OCI-LY3 (cell line): ENCODE measurements around the gene NBEAL2.
A peak's percentile ranks its signal among the peaks of the same experiment; 100 is the strongest.

ENCODE experiments used
- H2AFZ ChIP-seq: fragments of 200-600, 300-600 bp; shearing (Covaris generic); 2 replicates; pipeline ENCODE4 v1.6.0; 2014; ENCODE audit warnings: antibody characterized with exemption, low read depth, low read length
- H3K27ac ChIP-seq: fragments of 200-600, 300-600 bp; sonication (generic); 2 replicates; pipeline ENCODE4 v1.5.1; 2014; ENCODE audit warnings: mild to moderate bottlenecking, low read length, moderate library complexity, mixed read lengths
- H3K27me3 ChIP-seq: fragments of 200-600, 300-600 bp; sonication (generic); 2 replicates; pipeline ENCODE4 v1.6.1; 2014; ENCODE audit warnings: low read depth, low read length, mixed read lengths
- H3K36me3 ChIP-seq: fragments of 200-600, 300-600 bp; sonication (generic); replicated peaks from 2 replicates; pipeline ENCODE3; 2014; ENCODE audit warnings: low read depth, low read length, mixed read lengths
- H3K4me1 ChIP-seq: fragments of 300-600, 200-600 bp; sonication (generic); 2 replicates; pipeline ENCODE4 v1.6.1; 2014; ENCODE audit warnings: low read length, mixed read lengths
- H3K4me2 ChIP-seq: fragments of 200-600, 300-600 bp; sonication (generic); 2 replicates; pipeline ENCODE4 v1.6.1; 2014; ENCODE audit warnings: low read length, mixed read lengths
- H3K4me3 ChIP-seq: fragments of 300-600, 200-600 bp; sonication (generic); 2 replicates; pipeline ENCODE4 v1.5.1; 2014; ENCODE audit warnings: antibody characterized with exemption, mild to moderate bottlenecking, low read length, moderate library complexity
- H3K79me2 ChIP-seq: fragments of 300-600, 200-600 bp; shearing (Covaris generic); 2 replicates; pipeline ENCODE4 v1.6.1; 2014; ENCODE audit warnings: mild to moderate bottlenecking, low read length, mixed read lengths
- H3K9ac ChIP-seq: fragments of 300-600, 200-600 bp; shearing (Covaris generic); 2 replicates; pipeline ENCODE4 v1.6.0; 2014; ENCODE audit warnings: mild to moderate bottlenecking, low read length, moderate library complexity
- H3K9me3 ChIP-seq: fragments of 200-600, 300-600 bp; shearing (Covaris generic); 2 replicates; pipeline ENCODE4 v1.6.1; 2014; ENCODE audit warnings: low read length, mixed read lengths; ENCODE audit not compliant: insufficient read depth
- H4K20me1 ChIP-seq: fragments of 200-600, 300-600 bp; sonication (generic); 2 replicates; pipeline ENCODE4 v1.6.1; 2016; ENCODE audit warnings: low read length, mixed read lengths; ENCODE audit not compliant: insufficient read depth
- EZH2phosphoT487 ChIP-seq: fragments of 200-600 bp; shearing (Covaris generic); IDR thresholded peaks from 2 replicates; pipeline ENCODE4 v1.6.1; 2018; ENCODE audit warnings: antibody characterized with exemption, mixed run types, low read depth
- TF ChIP-seq, protein P1 (sequence below): fragments of 200-600, 300-600 bp; sonication (generic); IDR thresholded peaks from 2 replicates; pipeline ENCODE4 v1.5.1; 2014; ENCODE audit warnings: antibody characterized with exemption, low read length, low read depth

The NBEAL2 gene

DNA sequence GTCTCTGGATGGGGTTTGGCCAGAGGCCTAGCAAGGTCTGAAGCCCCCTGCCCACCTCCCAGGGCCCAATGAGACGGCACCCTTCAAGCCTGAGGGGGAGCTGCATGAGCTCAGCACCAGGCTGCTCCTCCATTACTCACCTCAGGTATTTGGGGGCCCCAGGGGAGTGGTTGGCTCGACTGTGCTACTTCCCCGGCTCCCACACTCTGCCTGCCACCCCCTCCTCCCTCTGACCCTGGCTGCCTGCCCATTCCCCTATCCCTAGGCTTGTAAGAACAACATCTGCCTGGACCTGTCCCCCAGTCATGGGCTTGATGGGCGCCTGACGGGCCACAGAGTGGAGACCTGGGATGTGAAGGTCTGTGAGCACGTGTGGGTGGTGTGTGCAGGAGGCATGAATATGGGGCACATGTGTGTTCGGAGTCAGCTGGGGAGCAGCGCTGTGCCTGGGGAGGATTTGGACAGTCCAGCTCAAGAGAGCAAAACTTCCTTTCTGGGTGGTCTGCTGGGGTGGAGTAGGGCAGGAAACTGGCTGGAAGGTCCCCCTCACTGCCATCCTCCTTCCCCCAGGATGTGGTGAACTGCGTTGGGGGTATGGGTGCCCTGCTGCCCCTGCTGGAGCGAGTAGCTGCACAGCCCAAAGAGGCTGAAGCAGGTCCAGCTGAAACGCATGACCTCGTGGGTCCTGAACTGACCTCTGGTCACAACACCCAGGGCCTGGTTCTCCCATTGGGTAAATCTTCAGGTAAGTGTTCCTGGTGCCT lies 17.4 kb downstream of the NBEAL2 start:
- Histone ChIP-seq H3K27ac (no peak overlapping the region), H3K36me3 (peaks cover 52% of the 10 kb centered on the region), H3K4me1 (peaks cover under 1% of the 10 kb centered on the region; the same call in 1 of the 2 replicates), H3K27me3 (no peaks in the 10 kb centered on the region), H4K20me1 (no peaks in the 10 kb centered on the region), H3K9me3 (no peaks in the 10 kb centered on the region), H2AFZ (no peak overlapping the region), H3K9ac (no peak overlapping the region), H3K79me2 (no peaks in the 10 kb centered on the region), H3K4me3 (no peak overlapping the region), H3K4me2 (no peak overlapping the region)
- no peak for TF ChIP-seq EZH2phosphoT487
- TF ChIP-seq, protein P1, sequence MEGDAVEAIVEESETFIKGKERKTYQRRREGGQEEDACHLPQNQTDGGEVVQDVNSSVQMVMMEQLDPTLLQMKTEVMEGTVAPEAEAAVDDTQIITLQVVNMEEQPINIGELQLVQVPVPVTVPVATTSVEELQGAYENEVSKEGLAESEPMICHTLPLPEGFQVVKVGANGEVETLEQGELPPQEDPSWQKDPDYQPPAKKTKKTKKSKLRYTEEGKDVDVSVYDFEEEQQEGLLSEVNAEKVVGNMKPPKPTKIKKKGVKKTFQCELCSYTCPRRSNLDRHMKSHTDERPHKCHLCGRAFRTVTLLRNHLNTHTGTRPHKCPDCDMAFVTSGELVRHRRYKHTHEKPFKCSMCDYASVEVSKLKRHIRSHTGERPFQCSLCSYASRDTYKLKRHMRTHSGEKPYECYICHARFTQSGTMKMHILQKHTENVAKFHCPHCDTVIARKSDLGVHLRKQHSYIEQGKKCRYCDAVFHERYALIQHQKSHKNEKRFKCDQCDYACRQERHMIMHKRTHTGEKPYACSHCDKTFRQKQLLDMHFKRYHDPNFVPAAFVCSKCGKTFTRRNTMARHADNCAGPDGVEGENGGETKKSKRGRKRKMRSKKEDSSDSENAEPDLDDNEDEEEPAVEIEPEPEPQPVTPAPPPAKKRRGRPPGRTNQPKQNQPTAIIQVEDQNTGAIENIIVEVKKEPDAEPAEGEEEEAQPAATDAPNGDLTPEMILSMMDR, result no peak

DNA sequence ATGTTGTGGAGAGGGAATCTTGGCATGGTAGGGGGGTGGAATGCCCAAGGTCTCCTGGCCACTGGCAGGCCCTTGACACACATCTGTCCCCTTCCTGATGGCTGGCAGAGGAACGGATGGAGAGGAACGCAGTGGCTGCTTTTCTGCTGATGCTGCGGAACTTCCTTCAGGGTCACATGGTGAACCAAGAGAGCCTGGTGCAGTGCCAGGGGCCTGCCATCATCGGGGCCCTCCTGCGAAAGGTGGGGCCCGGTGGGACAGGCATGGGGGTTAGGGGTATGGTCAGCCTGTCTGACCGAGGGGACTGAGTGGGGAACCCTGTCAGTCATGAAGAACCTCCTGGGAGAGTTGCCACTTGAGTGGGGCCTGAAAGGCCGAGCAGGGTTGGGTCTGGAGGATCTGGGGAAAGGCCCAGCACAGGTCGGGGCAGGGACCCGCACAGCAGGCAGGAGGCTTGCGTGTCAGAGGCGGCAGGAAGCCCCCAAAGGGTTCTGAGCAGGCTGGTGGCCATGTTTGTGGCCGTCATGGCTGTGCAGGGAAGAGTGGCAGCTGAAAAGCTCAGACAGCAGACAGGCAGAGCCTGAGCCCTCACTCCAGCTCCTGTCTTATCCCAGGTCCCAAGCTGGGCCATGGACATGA lies 18.1 kb downstream of the NBEAL2 start:
- Histone ChIP-seq H3K9ac (no peak overlapping the region), H3K27ac (no peak overlapping the region)

DNA sequence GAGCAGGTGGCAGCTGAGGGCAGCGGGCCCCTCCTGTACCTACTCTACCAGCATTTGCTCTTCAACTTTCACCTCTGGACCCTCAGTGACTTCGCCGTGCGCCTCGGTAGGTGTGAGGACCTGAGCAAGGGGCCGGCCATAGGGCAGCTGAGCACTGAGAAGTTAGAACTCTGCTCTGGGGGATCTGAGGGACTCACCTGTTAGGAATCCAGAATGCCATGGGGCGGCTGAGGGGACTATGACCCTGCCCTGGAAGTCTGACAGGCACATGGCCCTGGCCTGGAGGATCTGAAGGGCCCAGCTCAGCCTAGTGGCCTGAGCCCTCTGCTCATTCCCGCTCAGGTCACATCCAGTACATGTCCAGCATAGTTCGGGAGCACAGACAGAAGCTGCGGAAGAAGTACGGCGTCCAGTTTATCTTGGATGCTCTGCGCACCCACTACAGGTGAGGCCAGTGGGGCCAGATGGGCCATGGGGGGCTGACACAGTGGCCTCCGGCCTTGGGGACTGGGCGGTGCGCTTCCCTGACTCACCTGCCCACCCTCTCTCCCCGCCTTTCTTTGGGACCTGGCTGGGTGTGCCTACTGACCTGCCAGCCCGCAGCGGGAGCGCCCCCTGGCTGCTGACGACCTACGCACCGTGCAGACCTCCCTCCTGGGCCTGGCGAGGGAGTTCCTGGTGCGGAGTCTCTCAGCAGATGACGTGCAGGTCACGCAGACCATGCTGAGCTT lies 18.8 kb downstream of the NBEAL2 start:
- Histone ChIP-seq H3K9ac (no peak overlapping the region), H3K9me3 (no peaks in the 10 kb centered on the region), H3K36me3 (peaks cover 62% of the 10 kb centered on the region), H3K27me3 (no peaks in the 10 kb centered on the region), H3K79me2 (no peaks in the 10 kb centered on the region), H3K4me3 (no peak overlapping the region), H3K27ac (no peak overlapping the region), H4K20me1 (no peaks in the 10 kb centered on the region), H2AFZ (no peak overlapping the region), H3K4me2 (no peak overlapping the region), H3K4me1 (no peaks in the 10 kb centered on the region)
- no peak for TF ChIP-seq EZH2phosphoT487
- TF ChIP-seq, protein P1, result peak; percentile 94

More for the DNA sequence above, 18.1 kb downstream of the NBEAL2 start:
- H3K9me3 ChIP-seq, result no peaks in the 10 kb centered on the region
- TF ChIP-seq EZH2phosphoT487, result no peak
- TF ChIP-seq, protein P1, result no peak
- no peaks in the 10 kb centered on the region for H4K20me1 ChIP-seq
- no peaks in the 10 kb centered on the region for H3K27me3 ChIP-seq
- peaks cover 58% of the 10 kb centered on the region for H3K36me3 ChIP-seq
- H3K4me3 ChIP-seq, result no peak overlapping the region
- H3K4me2 ChIP-seq, result no peak overlapping the region
- no peaks in the 10 kb centered on the region for H3K4me1 ChIP-seq
- no peaks in the 10 kb centered on the region for H3K79me2 ChIP-seq
- H2AFZ ChIP-seq, result no peak overlapping the region

DNA sequence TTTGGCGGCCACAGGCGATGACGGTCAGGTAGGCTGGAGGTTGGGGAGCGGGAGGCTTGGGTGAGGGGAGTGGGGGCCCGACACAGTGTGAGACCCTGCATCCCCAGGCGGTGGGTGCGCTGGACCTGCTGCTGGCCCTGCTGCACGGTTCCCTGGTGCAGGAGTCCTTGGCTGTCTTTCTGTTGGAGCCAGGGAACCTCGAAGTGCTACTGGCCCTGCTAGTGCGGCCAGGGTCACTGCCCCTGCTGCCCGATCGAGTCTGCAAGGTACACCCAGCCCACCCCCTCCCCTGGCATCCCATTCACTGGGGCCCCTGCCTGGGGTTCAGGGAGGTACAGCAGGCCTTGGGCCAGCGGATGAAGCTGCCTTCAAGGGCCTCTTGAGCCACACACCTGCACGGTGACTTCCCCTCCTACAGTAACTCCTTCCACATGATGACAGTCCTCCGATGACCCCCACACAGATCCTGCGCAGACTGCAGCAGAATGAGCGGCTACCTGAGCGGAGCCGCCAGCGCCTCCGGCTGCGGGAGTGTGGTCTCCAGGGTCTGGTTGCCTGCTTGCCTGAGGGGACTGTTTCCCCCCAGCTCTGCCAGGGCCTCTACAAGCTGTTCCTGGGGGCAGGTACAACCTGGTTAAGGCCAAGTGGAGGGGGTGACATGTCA lies 19.5 kb downstream of the NBEAL2 start:
- Histone ChIP-seq H3K27ac (no peak overlapping the region), H3K9me3 (no peaks in the 10 kb centered on the region), H3K4me3 (no peak overlapping the region), H3K36me3 (peaks cover 65% of the 10 kb centered on the region), H3K79me2 (no peaks in the 10 kb centered on the region), H3K9ac (no peak overlapping the region), H4K20me1 (no peaks in the 10 kb centered on the region), H3K27me3 (no peaks in the 10 kb centered on the region), H3K4me1 (no peaks in the 10 kb centered on the region), H3K4me2 (no peak overlapping the region), H2AFZ (no peak overlapping the region)
- TF ChIP-seq, protein P1, result no peak
- no peak for TF ChIP-seq EZH2phosphoT487
